Activated naive CD8-positive, alpha-beta T cell treated with anti-CD3 and anti-CD28 coated beads for 36 hours (primary cell): Measurements from ENCODE around the gene CNOT1. TPM values are rescaled to one million over a fixed set of nuclear protein-coding genes. Genes with fewer than 3 reads are reported as not detected.
A peak's percentile ranks its signal among the peaks of the same experiment; 100 is the strongest.
"Not testable (repeated sequence)": the region's sequence is repeated elsewhere in the genome, so short reads cannot be mapped to it uniquely, and the experiment has no call there.

Experiments used
- DNase-seq: peaks from one replicate; pipeline ENCODE4 v3.0.0; 2021
- H3K27ac Mint-ChIP-seq: one replicate; pipeline ENCODE4 v1.8.0; 2022; ENCODE audit warnings: mild to moderate bottlenecking, moderate library complexity, mixed read lengths
- H3K27me3 Mint-ChIP-seq: one replicate; pipeline ENCODE4 v1.8.0; 2022; ENCODE audit warnings: mild to moderate bottlenecking, mixed read lengths
- H3K36me3 Mint-ChIP-seq: one replicate; pipeline ENCODE4 v1.8.0; 2021; ENCODE audit warnings: mild to moderate bottlenecking, mixed read lengths
- H3K4me1 Mint-ChIP-seq: one replicate; pipeline ENCODE4 v1.8.0; 2021; ENCODE audit warnings: mixed read lengths
- H3K4me3 Mint-ChIP-seq: one replicate; pipeline ENCODE4 v1.8.0; 2022; ENCODE audit warnings: mild to moderate bottlenecking, moderate library complexity, mixed read lengths
- H3K9me3 Mint-ChIP-seq: one replicate; pipeline ENCODE4 v1.8.0; 2022; ENCODE audit warnings: mixed read lengths
- total RNA-seq, 2 experiments: library from RNA; stranded (reverse); gene quantifications; one replicate each; pipeline ENCODE4 v1.2.3, GENCODE V29; 2021

The CNOT1 gene
- total RNA-seq, 2 experiments from 2014 or later: 295 to 317 TPM

DNA sequence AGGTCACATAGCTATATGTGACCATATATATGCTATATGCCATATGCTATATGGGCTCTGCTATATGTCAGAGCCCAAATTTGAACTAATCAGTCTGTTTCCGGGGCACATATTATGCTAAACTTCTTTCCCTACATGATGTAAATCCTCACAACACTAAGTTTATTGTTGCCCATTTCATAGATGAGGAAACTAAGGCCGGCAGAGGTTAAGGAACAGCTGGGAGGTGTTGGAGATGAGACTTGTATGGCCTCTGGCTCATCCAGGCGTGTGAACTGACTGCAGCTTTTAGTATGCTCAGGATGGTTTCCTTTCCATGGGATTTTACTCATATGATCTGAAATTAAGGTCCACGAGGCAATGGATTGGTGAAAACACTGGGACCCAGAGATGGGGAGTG, 17.5 kb upstream of the CNOT1 start:
- Mint-ChIP-seq H3K27me3 (no peaks in the 10 kb centered on the region), H3K4me1 (no peaks in the 10 kb centered on the region), H3K36me3 (no peaks in the 10 kb centered on the region), H3K9me3 (no peaks in the 10 kb centered on the region), H3K4me3 (no peak overlapping the region), H3K27ac (no peak overlapping the region)
- no peak for DNase-seq

DNA sequence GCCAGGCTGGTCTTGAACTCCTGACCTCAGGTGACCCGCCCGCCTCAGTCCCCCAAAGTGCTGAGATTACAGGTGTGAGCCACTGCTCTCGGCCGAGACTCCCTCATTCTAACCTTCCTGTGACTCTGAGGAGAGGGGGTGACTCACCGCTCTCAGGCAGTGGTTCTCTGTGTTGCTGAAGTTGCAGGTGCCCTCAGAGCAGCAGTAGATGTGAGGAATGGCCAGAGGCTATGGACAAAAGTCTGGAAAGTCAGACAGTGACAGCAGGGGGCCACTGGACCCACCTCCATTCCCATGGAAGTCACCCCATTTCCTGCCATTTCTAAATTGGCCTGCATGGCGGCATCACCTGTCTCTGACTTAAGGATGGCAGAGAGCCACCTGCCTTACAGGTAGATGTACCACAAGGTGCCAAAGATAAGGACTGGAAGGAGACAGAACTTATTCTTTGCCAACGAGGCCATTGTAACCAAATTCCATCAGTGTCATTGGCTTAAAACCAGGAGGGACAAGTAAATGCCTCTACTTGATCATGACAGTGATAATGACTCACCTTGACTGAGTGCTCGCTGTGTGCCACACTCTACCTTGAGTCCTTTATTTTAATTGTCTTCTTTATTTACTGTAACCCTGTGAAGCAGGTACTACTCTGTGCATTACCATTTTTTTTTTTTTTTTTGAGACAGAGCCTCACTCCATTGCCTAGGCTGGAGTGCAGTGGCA, 15.3 kb upstream of the CNOT1 start:
- H3K36me3 Mint-ChIP-seq: no peaks in the 10 kb centered on the region
- H3K4me1 Mint-ChIP-seq: no peaks in the 10 kb centered on the region
- DNase-seq: no peak
- H3K9me3 Mint-ChIP-seq: no peaks in the 10 kb centered on the region
- H3K27ac Mint-ChIP-seq: no peak overlapping the region
- H3K27me3 Mint-ChIP-seq: peaks cover 1% of the 10 kb centered on the region
- H3K4me3 Mint-ChIP-seq: no peak overlapping the region

DNA sequence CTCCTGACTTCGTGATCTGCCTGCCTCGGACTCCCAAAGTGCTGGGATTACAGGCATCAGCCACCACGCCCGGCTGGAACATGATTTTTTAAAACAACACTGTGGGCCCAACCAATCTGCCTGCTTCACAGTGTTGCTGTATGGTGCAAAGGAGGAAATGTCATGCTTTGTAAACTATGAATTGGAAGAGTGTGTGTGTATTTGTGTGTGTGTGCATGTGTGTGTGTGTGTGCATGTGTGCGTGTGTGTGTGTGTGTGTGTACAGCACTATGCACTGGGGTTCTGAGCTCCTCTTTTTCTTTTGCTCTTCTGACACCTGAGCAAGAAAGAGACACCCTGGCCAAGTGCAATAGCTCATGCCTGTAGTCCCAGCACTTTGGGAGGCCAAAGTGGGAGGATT, 14.5 kb upstream of the CNOT1 start:
- no peaks in the 10 kb centered on the region for H3K36me3 Mint-ChIP-seq
- no peak for DNase-seq
- peaks cover 3% of the 10 kb centered on the region for H3K27me3 Mint-ChIP-seq
- no peaks in the 10 kb centered on the region for H3K4me1 Mint-ChIP-seq
- H3K9me3 Mint-ChIP-seq: no peaks in the 10 kb centered on the region
- no peak overlapping the region for H3K4me3 Mint-ChIP-seq
- H3K27ac Mint-ChIP-seq: no peak overlapping the region

DNA sequence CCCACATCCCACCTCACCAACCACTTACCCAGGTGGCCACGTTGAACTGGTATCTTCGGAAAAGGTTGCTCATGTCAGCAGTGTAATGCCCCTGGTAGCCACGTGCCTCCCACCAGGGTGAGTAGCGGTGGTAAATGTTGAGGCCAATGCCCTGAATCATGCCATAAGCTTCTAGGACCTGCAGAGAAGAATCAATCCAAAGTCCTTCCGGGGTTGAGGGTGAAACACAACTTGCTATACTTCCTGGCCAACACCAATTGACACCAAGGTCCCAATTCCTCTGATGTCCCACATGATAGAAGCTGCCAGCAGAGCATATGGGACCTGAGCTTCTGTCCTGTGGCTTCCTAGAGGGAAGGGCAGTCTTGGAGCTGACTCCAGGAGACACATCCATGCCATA, 11.3 kb upstream of the CNOT1 start:
- Mint-ChIP-seq H3K36me3 (no peaks in the 10 kb centered on the region), H3K27ac (no peak overlapping the region), H3K9me3 (no peaks in the 10 kb centered on the region), H3K4me1 (no peaks in the 10 kb centered on the region), H3K27me3 (peaks cover 7% of the 10 kb centered on the region), H3K4me3 (no peak overlapping the region)
- no peak for DNase-seq

DNA sequence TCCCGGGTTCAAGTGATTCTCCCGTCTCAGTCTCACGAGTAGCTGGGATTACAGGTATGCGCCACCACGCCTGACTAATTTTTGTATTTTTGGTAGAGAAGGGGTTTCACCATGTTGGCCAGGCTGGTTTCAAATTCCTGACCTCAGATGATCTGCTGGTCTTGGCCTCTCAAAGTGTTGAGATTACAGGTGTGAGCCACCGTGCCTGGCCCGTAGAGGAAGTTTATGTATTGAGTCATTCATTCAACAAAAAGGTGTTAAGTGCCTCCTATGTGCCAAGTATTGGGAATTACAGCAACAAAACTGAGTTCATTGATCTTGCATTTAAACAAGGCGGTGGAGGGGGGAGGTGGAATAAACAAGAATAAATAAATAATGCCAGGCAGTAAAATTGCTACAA, 10.2 kb upstream of the CNOT1 start:
- no peaks in the 10 kb centered on the region for H3K4me1 Mint-ChIP-seq
- H3K27ac Mint-ChIP-seq: no peak overlapping the region
- peaks cover 7% of the 10 kb centered on the region for H3K27me3 Mint-ChIP-seq
- no peaks in the 10 kb centered on the region for H3K36me3 Mint-ChIP-seq
- no peak overlapping the region for H3K4me3 Mint-ChIP-seq
- no peaks in the 10 kb centered on the region for H3K9me3 Mint-ChIP-seq
- DNase-seq: no peak

DNA sequence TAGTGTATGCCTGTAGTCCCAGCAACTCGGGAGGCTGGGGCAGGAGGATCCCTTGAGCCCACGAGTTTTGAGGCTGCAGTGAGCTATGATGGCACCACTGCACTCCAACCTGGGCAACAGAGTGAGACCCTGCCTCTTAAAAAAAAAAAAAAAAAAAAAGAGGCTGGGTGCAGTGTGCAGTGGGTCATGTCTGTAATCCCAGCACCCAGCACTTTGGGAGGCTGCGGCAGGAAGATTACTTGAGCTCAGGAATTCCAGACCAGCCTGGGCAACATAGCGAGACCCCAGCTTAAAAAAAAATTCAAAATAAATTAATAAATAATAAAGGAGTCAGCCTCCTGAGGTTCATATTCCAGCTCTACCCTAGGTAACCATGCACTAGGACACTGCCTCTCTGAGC, 9.6 kb upstream of the CNOT1 start:
- Mint-ChIP-seq H3K9me3 (no peaks in the 10 kb centered on the region), H3K27ac (no peak overlapping the region), H3K4me3 (no peak overlapping the region), H3K4me1 (no peaks in the 10 kb centered on the region), H3K36me3 (no peaks in the 10 kb centered on the region), H3K27me3 (peaks cover 7% of the 10 kb centered on the region)
- DNase-seq: no peak

DNA sequence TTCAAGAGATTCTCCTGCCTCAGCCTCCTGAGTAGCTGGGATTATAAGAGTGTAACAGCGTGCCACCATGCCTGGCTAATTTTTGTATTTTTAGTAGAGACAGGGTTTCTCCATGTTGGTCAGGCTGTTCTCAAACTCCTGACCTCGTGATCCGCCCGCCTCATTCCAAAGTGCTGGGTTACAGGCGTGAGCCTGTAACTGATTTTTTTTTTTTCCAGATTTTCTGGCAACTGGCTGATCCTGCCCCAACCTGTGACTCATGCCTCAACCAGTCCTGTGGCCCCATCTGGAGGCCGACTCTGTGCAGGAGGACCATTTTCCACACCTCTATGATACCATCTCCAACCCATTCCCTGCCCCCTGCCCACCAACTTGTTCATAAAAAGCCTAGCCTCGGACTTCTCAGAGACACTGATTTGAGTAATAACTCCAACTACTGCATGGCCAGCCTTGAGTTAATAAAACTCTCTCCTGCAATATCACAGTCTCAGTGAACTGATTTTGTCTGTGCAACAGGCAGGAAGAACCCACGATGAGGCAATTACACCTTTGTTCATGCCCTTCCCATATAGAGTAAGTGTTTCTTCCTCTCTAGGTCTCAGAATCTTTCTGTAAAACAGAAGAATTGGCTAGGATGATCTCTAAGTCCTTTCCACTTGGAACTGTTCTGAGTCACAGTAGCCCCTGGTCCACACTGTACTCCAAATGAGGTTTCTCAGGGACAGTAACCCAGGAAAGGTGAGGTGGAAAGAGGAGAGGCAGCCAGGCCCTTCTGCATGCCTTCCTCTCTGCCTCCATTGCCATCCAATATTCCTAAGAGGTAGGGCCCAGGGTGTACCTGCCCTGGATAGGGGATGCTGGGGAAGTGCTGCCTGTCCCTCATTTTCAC, 8.8 kb upstream of the CNOT1 start:
- H3K4me3 Mint-ChIP-seq: no peak overlapping the region
- H3K4me1 Mint-ChIP-seq: no peaks in the 10 kb centered on the region
- no peak for DNase-seq
- H3K36me3 Mint-ChIP-seq: no peaks in the 10 kb centered on the region
- peaks cover 7% of the 10 kb centered on the region for H3K27me3 Mint-ChIP-seq
- H3K9me3 Mint-ChIP-seq: no peaks in the 10 kb centered on the region
- H3K27ac Mint-ChIP-seq: no peak overlapping the region

DNA sequence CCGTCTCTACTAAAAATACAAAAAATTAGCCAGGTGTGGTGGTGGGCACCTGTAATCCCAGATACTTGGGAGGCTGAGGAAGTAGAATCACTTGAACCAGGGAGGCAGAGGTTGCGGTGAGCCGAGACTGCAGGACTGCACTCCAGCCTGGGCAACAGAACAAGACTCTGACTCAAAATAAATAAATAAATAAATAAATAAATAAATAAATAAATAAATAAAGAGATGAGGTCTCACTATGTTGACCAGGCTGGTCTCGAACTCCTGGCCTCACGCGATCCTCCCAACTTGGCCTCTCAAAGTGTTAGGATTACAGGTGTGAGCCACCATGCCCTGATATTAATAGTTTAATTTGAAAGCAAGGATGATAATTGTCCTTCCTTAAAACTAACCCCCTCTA, 7.4 kb upstream of the CNOT1 start:
- H3K27ac Mint-ChIP-seq, H3K27me3 Mint-ChIP-seq, DNase-seq, H3K4me1 Mint-ChIP-seq, H3K4me3 Mint-ChIP-seq, H3K36me3 Mint-ChIP-seq, H3K9me3 Mint-ChIP-seq: not testable (repeated sequence)

DNA sequence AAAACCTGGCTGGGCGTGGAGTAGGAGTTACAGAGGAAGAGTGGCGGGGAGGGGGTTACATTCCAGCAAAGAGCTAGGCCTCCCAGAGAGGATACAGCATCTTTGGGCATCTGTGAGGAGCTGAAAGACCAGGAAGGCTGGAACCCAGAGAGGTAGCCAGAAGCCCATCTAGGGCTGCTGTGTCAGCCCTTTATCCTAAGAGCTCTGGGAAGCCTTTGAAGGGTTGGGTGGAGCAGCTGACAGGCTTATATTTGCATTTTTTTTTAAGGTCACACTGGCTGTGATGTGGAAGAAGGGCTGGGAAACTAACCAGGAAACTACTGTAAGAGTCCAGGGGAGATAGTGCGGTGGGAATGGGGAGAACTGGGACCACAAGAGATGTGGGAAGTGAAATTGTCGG, 6.8 kb upstream of the CNOT1 start:
- peaks cover 2% of the 10 kb centered on the region for H3K4me1 Mint-ChIP-seq
- H3K27me3 Mint-ChIP-seq: peaks cover 7% of the 10 kb centered on the region
- H3K36me3 Mint-ChIP-seq: no peaks in the 10 kb centered on the region
- H3K9me3 Mint-ChIP-seq: no peaks in the 10 kb centered on the region
- H3K27ac Mint-ChIP-seq: no peak overlapping the region
- H3K4me3 Mint-ChIP-seq: no peak overlapping the region
- DNase-seq: no peak

DNA sequence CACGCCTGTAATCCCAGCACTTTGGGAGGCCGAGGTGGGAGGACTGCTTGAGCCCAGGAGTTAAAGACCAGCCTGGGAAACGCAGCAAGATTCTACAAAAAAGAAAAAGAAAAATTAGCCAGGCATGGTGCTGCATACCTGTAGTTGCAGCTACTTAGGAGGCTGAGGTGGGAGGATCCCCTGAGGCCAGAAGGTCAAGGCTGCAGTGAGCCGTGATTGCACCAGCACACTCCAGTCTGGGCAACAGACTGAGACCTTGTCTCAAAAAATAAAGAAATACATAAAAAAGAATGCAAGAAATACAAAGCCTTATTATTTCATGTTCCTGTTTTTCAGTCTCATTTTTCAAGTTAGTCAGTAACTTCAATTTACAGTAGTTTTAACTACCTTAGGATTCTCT, 5.9 kb upstream of the CNOT1 start:
- no peaks in the 10 kb centered on the region for H3K9me3 Mint-ChIP-seq
- peaks cover 7% of the 10 kb centered on the region for H3K27me3 Mint-ChIP-seq
- peaks cover 6% of the 10 kb centered on the region for H3K4me1 Mint-ChIP-seq
- no peaks in the 10 kb centered on the region for H3K36me3 Mint-ChIP-seq
- H3K27ac Mint-ChIP-seq: no peak overlapping the region
- DNase-seq: no peak
- H3K4me3 Mint-ChIP-seq: no peak overlapping the region

DNA sequence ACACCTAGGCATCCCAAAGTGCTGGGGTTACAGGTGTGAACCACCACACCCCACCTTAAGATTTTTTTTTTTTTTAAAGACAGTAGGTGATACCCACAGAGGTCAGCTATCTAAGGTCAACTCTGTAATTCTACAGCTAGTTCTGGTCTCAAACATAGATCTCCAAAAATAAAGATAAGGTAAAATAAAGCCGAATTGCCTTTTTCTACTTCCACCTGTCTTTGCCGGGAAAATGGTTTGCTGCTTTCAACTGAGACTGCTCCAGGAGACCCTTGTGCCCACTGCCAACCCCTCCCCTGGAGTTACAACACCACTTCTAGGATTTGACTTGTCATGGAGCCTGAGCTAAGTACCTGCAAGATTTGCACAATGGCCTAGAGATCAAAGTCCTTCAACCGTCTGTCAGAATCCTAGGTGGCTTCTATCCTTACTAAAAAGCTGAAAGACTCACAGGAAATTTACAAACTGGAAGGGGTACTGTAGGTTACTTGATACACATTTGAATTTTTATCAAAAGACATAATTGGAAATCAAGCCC, 4.7 kb upstream of the CNOT1 start:
- H3K4me1 Mint-ChIP-seq: peaks cover 13% of the 10 kb centered on the region
- H3K27ac Mint-ChIP-seq: no peak overlapping the region
- no peaks in the 10 kb centered on the region for H3K9me3 Mint-ChIP-seq

DNA sequence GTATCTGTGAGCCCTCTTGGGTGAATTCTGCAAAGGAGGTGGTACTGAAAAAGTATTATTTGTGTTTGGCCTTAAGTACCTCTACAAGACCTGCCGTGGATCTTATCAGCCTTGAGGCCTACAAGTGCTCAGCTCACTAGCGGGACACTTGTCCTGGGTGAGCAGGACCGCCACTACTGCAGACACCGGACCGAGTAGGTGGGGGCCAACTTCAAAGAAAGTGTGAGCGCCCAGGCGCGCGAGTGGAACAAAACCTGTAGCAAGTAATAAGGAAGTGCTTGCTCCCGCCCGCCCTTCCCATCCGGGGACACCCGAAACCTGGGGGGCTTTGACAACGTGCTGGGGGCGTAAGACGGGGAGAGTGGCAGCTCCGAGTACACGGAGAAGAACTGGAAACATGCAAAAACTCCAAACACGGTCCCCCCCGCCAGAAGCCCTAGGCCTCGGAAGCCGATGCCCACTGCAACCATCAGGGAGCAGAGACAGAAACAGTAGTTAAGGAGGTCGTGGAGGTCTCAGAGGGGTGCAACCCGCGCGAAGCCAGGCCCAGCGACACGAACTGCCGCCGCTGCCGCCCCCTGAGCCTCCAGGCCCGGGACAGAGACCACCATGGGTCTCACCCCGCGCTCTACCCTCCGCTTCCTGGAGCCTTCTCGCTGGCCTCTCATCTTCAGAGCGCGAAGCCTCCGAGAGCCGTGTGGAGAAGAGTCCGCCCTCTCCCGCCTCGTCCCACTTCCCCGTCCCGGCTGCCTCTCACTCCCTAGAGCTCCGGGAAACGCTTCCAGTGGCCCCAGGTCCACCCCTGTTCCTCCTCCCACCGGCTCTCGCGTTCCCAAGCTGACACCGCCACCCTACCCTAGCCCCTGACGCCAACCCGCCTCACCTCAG, 537 bp downstream of the CNOT1 start:
- Mint-ChIP-seq H3K4me3 (peak overlapping the region; percentile 100), H3K4me1 (peaks cover 34% of the 10 kb centered on the region), H3K36me3 (peaks cover 28% of the 10 kb centered on the region), H3K27me3 (peaks cover 4% of the 10 kb centered on the region), H3K9me3 (no peaks in the 10 kb centered on the region), H3K27ac (peak overlapping the region; percentile 100)
- DNase-seq: peak; percentile 56

More for the DNA sequence above, 4.7 kb upstream of the CNOT1 start:
- Mint-ChIP-seq H3K36me3 (peaks cover 4% of the 10 kb centered on the region), H3K4me3 (no peak overlapping the region), H3K27me3 (peaks cover 8% of the 10 kb centered on the region)
- no peak for DNase-seq

DNA sequence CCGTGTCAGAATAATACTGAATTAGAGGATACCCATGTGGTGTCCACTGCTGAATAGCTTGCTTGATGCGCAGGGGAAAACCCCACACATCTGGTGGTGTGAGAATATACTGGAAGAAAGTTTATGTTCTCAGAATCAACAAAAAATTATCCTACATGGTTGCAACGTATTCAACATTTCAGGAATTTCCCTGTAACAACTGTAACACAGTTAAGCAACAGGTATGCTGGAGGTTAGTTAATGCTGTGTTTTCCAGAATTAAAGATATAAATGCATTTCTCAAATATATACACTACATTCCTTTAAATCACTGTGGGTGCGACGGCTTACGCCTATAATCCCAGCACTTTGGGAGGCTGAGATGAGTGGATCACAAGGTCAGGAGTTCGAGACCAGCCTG, 5.4 kb downstream of the CNOT1 start:
- Mint-ChIP-seq H3K36me3 (peaks cover 48% of the 10 kb centered on the region), H3K27me3 (no peaks in the 10 kb centered on the region), H3K4me1 (peaks cover 28% of the 10 kb centered on the region), H3K4me3 (no peak overlapping the region), H3K9me3 (no peaks in the 10 kb centered on the region), H3K27ac (peak overlapping the region; percentile 28)
- no peak for DNase-seq

DNA sequence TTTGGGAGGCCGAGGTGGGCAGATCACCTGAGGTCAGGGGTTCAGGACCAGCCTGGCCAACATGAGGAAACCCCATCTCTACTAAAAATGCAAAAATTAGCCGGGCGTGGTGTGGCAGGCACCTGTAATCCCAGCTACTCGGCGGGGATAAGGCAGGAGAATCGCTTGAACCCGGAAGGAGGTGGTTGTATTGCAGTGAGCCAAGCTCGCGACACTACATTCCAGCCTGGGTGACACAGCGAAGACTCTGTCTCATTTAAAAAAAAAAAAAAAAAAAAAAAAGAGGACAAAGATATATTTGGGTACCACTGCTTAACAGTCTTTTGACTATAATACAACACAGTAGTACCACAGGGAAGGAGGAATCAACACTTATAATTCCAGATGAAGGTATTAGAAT, 9.2 kb downstream of the CNOT1 start:
- peaks cover 47% of the 10 kb centered on the region for H3K36me3 Mint-ChIP-seq
- DNase-seq: no peak
- peaks cover 21% of the 10 kb centered on the region for H3K4me1 Mint-ChIP-seq
- H3K27ac Mint-ChIP-seq: peak overlapping the region; percentile 65
- no peaks in the 10 kb centered on the region for H3K27me3 Mint-ChIP-seq
- no peaks in the 10 kb centered on the region for H3K9me3 Mint-ChIP-seq
- H3K4me3 Mint-ChIP-seq: no peak overlapping the region

DNA sequence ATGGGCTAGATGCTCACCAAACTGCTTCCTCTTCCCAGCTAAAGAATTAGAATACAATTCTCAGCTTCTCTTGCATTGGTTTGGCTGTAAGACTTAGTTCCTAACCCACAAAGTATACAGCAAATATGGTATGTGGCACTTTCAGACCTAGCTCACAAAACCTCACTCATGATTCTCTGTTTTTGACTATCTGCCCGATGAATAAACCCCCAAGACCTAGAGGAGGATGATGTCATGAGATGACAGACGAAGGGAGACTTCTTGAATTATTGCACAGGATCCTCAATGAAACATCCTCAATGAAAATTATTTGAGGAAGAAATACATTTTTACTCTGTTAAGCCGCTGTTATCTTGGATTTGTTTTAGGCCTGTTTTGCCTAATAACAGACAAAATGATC, 14.3 kb downstream of the CNOT1 start:
- peaks cover 28% of the 10 kb centered on the region for H3K4me1 Mint-ChIP-seq
- H3K36me3 Mint-ChIP-seq: peaks cover 42% of the 10 kb centered on the region
- DNase-seq: no peak
- H3K9me3 Mint-ChIP-seq: peaks cover 1% of the 10 kb centered on the region
- H3K4me3 Mint-ChIP-seq: no peak overlapping the region
- H3K27me3 Mint-ChIP-seq: no peaks in the 10 kb centered on the region
- peak overlapping the region; percentile 60 for H3K27ac Mint-ChIP-seq
